A549 (cell line): Measurements from ENCODE around the gene MAP3K9. TPM values are rescaled to one million over a fixed set of nuclear protein-coding genes. Genes with fewer than 3 reads are reported as not detected.

Experiments used
- ATAC-seq, 2 experiments: fragments of 200-7000 bp in 1 of 2; fragments of >200 bp in 1 of 2; cut with Nextera tagmentation in 1 of 2; cut with Tn5 transposase in 1 of 2; 3 replicates each; pipeline versions ENCODE4 v1.8.0 to v1.9.1; 2018 to 2020; ENCODE audit warnings: mild to moderate bottlenecking in 1 of 2, moderate library complexity in 1 of 2
- CTCF ChIA-PET: fragments of 300-600 bp; sonication (Branson Sonifier 250); formaldehyde crosslinking; extraction: SDS; loops from one replicate; lab custom pipeline; 2021; ENCODE audit warnings: antibody characterized with exemption, inconsistent platforms; lab: Yijun Ruan, JAX
- POLR2A ChIA-PET: fragments of 350-600 bp; formaldehyde crosslinking; extraction: SDS; loops from one replicate; lab custom pipeline; 2021; ENCODE audit warnings: antibody characterized with exemption, inconsistent platforms; lab: Yijun Ruan, JAX
- DNase-seq, 2 experiments: peaks; one replicate each; pipeline versions ENCODE4 v3.0.0 to v3.0.0-alpha.2; 2011 to 2016; ENCODE audit warnings: low read depth in 1 of 2, low spot score in 1 of 2
- FAIRE-seq: peaks from 2 replicates; lab custom pipeline; 2011; peaks lifted over from hg19 to GRCh38; lab: Jason Lieb, UNC
- H3K27ac ChIP-seq, 2 experiments: fragments of >200 bp; sonication (Bioruptor Twin); formaldehyde crosslinking; 3 replicates each; pipeline ENCODE4 v1.5.1; 2016 to 2017
- H3K4me1 ChIP-seq: fragments of >200 bp; sonication (Bioruptor Twin); formaldehyde crosslinking; 3 replicates; pipeline ENCODE4 v1.6.1; 2016
- H3K4me2 ChIP-seq: fragments of >200 bp; sonication (Bioruptor Twin); formaldehyde crosslinking; 3 replicates; pipeline ENCODE4 v1.6.1; 2016
- H3K4me3 ChIP-seq: fragments of >200 bp; sonication (Bioruptor Twin); formaldehyde crosslinking; 3 replicates; pipeline ENCODE4 v1.5.1; 2016
- H3K9me3 ChIP-seq: fragments of >200 bp; sonication (Bioruptor Twin); formaldehyde crosslinking; 3 replicates; pipeline ENCODE4 v1.6.1; 2016
- CBX2 ChIP-seq: fragments of 200-600 bp; sonication (generic); IDR thresholded peaks from 2 replicates; pipeline ENCODE4 v1.6.1; 2016; ENCODE audit warnings: low read depth, mild to moderate bottlenecking, borderline replicate concordance
- CBX8 ChIP-seq: fragments of 200-600 bp; sonication (generic); IDR thresholded peaks from 2 replicates; pipeline ENCODE4 v1.6.1; 2016
- CEBPB ChIP-seq, 2 experiments: fragments of >200 bp in 1 of 2; sonication (Bioruptor Twin) in 1 of 2; formaldehyde crosslinking in 1 of 2; IDR thresholded peaks; 2 replicates each; pipeline ENCODE4 v1.6.1; 2012 to 2016
- CHD2 ChIP-seq: fragments of 150-350 bp; IDR thresholded peaks from 2 replicates; pipeline ENCODE4 v1.6.1; 2014; ENCODE audit warnings: low read length; ENCODE audit not compliant: partially characterized antibody
- ESRRA ChIP-seq: fragments of 150-350 bp; IDR thresholded peaks from 2 replicates; pipeline ENCODE4 v1.6.1; 2014; ENCODE audit warnings: mild to moderate bottlenecking, low read length, borderline replicate concordance
- HEYL ChIP-seq: fragments of 250-450 bp; sonication (Bioruptor Pico); IDR thresholded peaks from 2 replicates; pipeline ENCODE4 v1.8.0; 2021; ENCODE audit warnings: mild to moderate bottlenecking, moderate library complexity
- HOXB13 ChIP-seq: fragments of 250-450 bp; sonication (Bioruptor Pico); IDR thresholded peaks from 2 replicates; pipeline ENCODE4 v1.5.0; 2020; ENCODE audit warnings: low read depth, mild to moderate bottlenecking, moderate library complexity
- HOXB5 ChIP-seq: fragments of 250-450 bp; sonication (Bioruptor Pico); IDR thresholded peaks from 2 replicates; pipeline ENCODE4 v1.5.0; 2020; ENCODE audit warnings: mild to moderate bottlenecking, moderate library complexity
- KDM1A ChIP-seq: fragments of 200-600 bp; sonication (generic); IDR thresholded peaks from 2 replicates; pipeline ENCODE4 v1.6.1; 2016; ENCODE audit warnings: low read depth, mild to moderate bottlenecking
- MAZ ChIP-seq: fragments of 150-350 bp; IDR thresholded peaks from 2 replicates; pipeline ENCODE4 v1.6.1; 2014; ENCODE audit warnings: antibody characterized with exemption, low read depth, low read length, borderline replicate concordance
- MYC ChIP-seq: IDR thresholded peaks from 2 replicates; pipeline ENCODE4 v1.6.1; 2012; ENCODE audit warnings: mild to moderate bottlenecking, inconsistent platforms, low read length, improper control_type of control experiment, borderline replicate concordance
- NPAS2 ChIP-seq: fragments of 250-450 bp; sonication (Bioruptor Pico); IDR thresholded peaks from 2 replicates; pipeline ENCODE4 v1.8.0; 2022; ENCODE audit warnings: mild to moderate bottlenecking, moderate library complexity, borderline replicate concordance
- PHF8 ChIP-seq: fragments of 200-600 bp; sonication (generic); IDR thresholded peaks from 2 replicates; pipeline ENCODE4 v1.6.1; 2016; ENCODE audit warnings: low read depth, mild to moderate bottlenecking, antibody characterized with exemption, moderate library complexity, borderline replicate concordance
- RARB ChIP-seq: fragments of 250-450 bp; sonication (Bioruptor Pico); IDR thresholded peaks from 2 replicates; pipeline ENCODE4 v1.8.0; 2021; ENCODE audit warnings: mild to moderate bottlenecking, moderate library complexity
- RCOR1 ChIP-seq: fragments of 150-350 bp; IDR thresholded peaks from 2 replicates; pipeline ENCODE4 v1.6.1; 2014; ENCODE audit warnings: antibody characterized with exemption, low read length, low read depth
- SMC3 ChIP-seq: fragments of >200 bp; sonication (Bioruptor Twin); formaldehyde crosslinking; IDR thresholded peaks from 3 replicates; pipeline ENCODE4 v1.6.1; 2018; ENCODE audit warnings: inconsistent platforms
- SREBF2 ChIP-seq: fragments of 450-650 bp; IDR thresholded peaks from 2 replicates; pipeline ENCODE4 v1.6.1; 2014; ENCODE audit warnings: mild to moderate bottlenecking, moderate library complexity
- ZFP36 ChIP-seq: fragments of 450-650 bp; IDR thresholded peaks from 2 replicates; pipeline ENCODE4 v1.6.1; 2014; ENCODE audit warnings: borderline replicate concordance; ENCODE audit not compliant: partially characterized antibody
- ZSCAN20 ChIP-seq: fragments of 250-450 bp; sonication (Bioruptor Pico); IDR thresholded peaks from 2 replicates; pipeline ENCODE4 v1.8.0; 2022; ENCODE audit warnings: mild to moderate bottlenecking, moderate library complexity
- WGBS: methylation state at CpG from one replicate; pipeline ENCODE4 v1.1.6; 2017; ENCODE audit errors: missing lambda C conversion rate; 5-methylcytosine and 5-hydroxymethylcytosine counted together
- polyA plus RNA-seq, 4 experiments: library from polyadenylated mRNA; depleted of rRNA in 3 of 4; stranded (reverse); fragments of >200 nt; fragmentation: RNase III in 1 of 4; extraction: RNeasy Plus Mini Kit Qiagen cat#74134 plus additional on column Dnase treatment in 1 of 4; gene quantifications; 2 replicates in 3 of 4; 3 replicates in 1 of 4; pipeline ENCODE4 v1.2.3, GENCODE V29; 2011 to 2017
- TF ChIP-seq, protein P1 (sequence below): fragments of 250-450 bp; sonication (Bioruptor Pico); IDR thresholded peaks from 2 replicates; pipeline ENCODE4 v1.5.0; 2021; ENCODE audit warnings: mild to moderate bottlenecking, moderate library complexity, borderline replicate concordance
- TF ChIP-seq, protein P2 (sequence below): fragments of 250-450 bp; sonication (Bioruptor Pico); IDR thresholded peaks from 2 replicates; pipeline ENCODE4 v1.5.0; 2020; ENCODE audit warnings: low read depth, mild to moderate bottlenecking, moderate library complexity
- TF ChIP-seq, protein P3 (sequence below): fragments of 150-350 bp; IDR thresholded peaks from 2 replicates; pipeline ENCODE4 v1.6.1; 2014; ENCODE audit warnings: low read depth, mild to moderate bottlenecking, low read length
- TF ChIP-seq, protein P4 (sequence below): fragments of >200 bp; sonication (Bioruptor Twin); formaldehyde crosslinking; IDR thresholded peaks from 3 replicates; pipeline ENCODE4 v1.5.1; 2016
- TF ChIP-seq, protein P5 (sequence below): IDR thresholded peaks from 2 replicates; pipeline ENCODE4 v1.6.1; 2012

Gene MAP3K9
- polyA plus RNA-seq, 2 of the 4 experiments (the other 2 are of a cell fraction): 5.3 to 8.5 TPM

DNA sequence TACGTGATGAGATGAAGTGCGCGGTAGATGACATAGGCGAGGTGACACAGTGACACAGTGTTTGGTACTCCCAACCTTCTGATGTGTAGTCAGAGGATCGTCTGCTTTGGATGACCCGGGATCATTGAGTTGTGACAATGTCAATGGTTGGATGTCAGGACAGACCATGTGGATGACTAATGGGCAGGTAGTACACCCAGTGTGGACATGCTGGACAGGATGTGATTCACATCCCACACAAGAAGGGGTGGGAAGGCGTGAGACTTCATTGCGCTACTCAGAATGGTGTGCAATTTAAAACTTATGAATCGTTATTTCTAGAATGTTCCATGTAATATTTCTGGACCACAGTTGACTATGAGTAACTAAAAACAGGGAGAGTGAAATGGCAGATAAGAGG, 23.8 kb downstream of the MAP3K9 start:
- DNase-seq: no peak
- H3K4me1 ChIP-seq: peaks cover 18% of the 10 kb centered on the region; the same call in 1 of the 3 replicates
- ChIA-PET POLR2A (no interaction called here), CTCF (interaction anchor here (1.0 kb wide), 1 partner anchor 32 kb away, joined by 3 read pairs; no protein-coding TSS in a partner anchor)
- no peak for FAIRE-seq
- no peak overlapping the region for H3K4me3 ChIP-seq
- ATAC-seq: no peak
- H3K27ac ChIP-seq: no peak overlapping the region
- H3K9me3 ChIP-seq: no peaks in the 10 kb centered on the region
- H3K4me2 ChIP-seq: no peak overlapping the region
- 83% methylated on average over 9 of the region's 9 CpGs for whole genome bisulfite sequencing
- TF ChIP-seq, protein P1, sequence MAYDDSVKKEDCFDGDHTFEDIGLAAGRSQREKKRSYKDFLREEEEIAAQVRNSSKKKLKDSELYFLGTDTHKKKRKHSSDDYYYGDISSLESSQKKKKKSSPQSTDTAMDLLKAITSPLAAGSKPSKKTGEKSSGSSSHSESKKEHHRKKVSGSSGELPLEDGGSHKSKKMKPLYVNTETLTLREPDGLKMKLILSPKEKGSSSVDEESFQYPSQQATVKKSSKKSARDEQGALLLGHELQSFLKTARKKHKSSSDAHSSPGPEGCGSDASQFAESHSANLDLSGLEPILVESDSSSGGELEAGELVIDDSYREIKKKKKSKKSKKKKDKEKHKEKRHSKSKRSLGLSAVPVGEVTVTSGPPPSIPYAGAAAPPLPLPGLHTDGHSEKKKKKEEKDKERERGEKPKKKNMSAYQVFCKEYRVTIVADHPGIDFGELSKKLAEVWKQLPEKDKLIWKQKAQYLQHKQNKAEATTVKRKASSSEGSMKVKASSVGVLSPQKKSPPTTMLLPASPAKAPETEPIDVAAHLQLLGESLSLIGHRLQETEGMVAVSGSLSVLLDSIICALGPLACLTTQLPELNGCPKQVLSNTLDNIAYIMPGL: no peak
- TF ChIP-seq NPAS2 (CRISPR knock-in tag) (no peak), HEYL (CRISPR knock-in tag) (no peak), MYC (no peak), ESRRA (no peak)
- TF ChIP-seq, protein P2, sequence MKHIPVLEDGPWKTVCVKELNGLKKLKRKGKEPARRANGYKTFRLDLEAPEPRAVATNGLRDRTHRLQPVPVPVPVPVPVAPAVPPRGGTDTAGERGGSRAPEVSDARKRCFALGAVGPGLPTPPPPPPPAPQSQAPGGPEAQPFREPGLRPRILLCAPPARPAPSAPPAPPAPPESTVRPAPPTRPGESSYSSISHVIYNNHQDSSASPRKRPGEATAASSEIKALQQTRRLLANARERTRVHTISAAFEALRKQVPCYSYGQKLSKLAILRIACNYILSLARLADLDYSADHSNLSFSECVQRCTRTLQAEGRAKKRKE (CRISPR knock-in tag): no peak
- TF ChIP-seq, all 56 proteins: peak for 0

GRCh38 chr14:70784886-70785285, 24.4 kb downstream of the MAP3K9 start:
- no peak for DNase-seq
- Histone ChIP-seq H3K9me3 (no peaks in the 10 kb centered on the region), H3K4me1 (peaks cover 18% of the 10 kb centered on the region; the same call in 1 of the 3 replicates), H3K4me3 (no peak overlapping the region), H3K4me2 (no peak overlapping the region), H3K27ac (no peak overlapping the region)
- FAIRE-seq: no peak
- ChIA-PET POLR2A (no interaction called here), CTCF (interaction anchor here (0.6 to 1.2 kb wide), 2 partner anchors 16 to 69 kb away, joined by 3 read pairs; no protein-coding TSS in a partner anchor)
- ATAC-seq: no peak
- TF ChIP-seq SMC3: no peak
- TF ChIP-seq KDM1A: no peak
- no peak for TF ChIP-seq RCOR1
- TF ChIP-seq MAZ: no peak
- TF ChIP-seq, protein P3, sequence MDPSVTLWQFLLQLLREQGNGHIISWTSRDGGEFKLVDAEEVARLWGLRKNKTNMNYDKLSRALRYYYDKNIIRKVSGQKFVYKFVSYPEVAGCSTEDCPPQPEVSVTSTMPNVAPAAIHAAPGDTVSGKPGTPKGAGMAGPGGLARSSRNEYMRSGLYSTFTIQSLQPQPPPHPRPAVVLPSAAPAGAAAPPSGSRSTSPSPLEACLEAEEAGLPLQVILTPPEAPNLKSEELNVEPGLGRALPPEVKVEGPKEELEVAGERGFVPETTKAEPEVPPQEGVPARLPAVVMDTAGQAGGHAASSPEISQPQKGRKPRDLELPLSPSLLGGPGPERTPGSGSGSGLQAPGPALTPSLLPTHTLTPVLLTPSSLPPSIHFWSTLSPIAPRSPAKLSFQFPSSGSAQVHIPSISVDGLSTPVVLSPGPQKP: no peak
- no peak for TF ChIP-seq CEBPB (IDR thresholded peaks at IDR 0.05)
- TF ChIP-seq RARB (CRISPR knock-in tag): no peak
- TF ChIP-seq CHD2: no peak
- no peak for TF ChIP-seq ZFP36
- TF ChIP-seq, protein P4, sequence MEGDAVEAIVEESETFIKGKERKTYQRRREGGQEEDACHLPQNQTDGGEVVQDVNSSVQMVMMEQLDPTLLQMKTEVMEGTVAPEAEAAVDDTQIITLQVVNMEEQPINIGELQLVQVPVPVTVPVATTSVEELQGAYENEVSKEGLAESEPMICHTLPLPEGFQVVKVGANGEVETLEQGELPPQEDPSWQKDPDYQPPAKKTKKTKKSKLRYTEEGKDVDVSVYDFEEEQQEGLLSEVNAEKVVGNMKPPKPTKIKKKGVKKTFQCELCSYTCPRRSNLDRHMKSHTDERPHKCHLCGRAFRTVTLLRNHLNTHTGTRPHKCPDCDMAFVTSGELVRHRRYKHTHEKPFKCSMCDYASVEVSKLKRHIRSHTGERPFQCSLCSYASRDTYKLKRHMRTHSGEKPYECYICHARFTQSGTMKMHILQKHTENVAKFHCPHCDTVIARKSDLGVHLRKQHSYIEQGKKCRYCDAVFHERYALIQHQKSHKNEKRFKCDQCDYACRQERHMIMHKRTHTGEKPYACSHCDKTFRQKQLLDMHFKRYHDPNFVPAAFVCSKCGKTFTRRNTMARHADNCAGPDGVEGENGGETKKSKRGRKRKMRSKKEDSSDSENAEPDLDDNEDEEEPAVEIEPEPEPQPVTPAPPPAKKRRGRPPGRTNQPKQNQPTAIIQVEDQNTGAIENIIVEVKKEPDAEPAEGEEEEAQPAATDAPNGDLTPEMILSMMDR: no peak
- TF ChIP-seq SREBF2: no peak
- TF ChIP-seq, protein P5, sequence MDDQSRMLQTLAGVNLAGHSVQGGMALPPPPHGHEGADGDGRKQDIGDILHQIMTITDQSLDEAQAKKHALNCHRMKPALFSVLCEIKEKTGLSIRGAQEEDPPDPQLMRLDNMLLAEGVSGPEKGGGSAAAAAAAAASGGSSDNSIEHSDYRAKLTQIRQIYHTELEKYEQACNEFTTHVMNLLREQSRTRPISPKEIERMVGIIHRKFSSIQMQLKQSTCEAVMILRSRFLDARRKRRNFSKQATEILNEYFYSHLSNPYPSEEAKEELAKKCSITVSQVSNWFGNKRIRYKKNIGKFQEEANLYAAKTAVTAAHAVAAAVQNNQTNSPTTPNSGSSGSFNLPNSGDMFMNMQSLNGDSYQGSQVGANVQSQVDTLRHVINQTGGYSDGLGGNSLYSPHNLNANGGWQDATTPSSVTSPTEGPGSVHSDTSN: no peak
- no peak for TF ChIP-seq HOXB13 (CRISPR knock-in tag)
- no peak for TF ChIP-seq CBX2
- no peak for TF ChIP-seq ZSCAN20
- TF ChIP-seq PHF8: no peak
- no peak for TF ChIP-seq HOXB5 (CRISPR knock-in tag)
- TF ChIP-seq CBX8: no peak
- 79% methylated on average over 2 of the region's 2 CpGs for WGBS
